Glutamatergic neuron (in vitro differentiated cells): Measurements from ENCODE around the gene CCSAP. TPM values are rescaled to one million over a fixed set of nuclear protein-coding genes. Genes with fewer than 3 reads are reported as not detected.
"Not testable (repeated sequence)": the region's sequence is repeated elsewhere in the genome, so short reads cannot be mapped to it uniquely, and the experiment has no call there.

ENCODE experiments used
- DNase-seq: peaks from one replicate; pipeline ENCODE4 v3.0.0; 2022
- H3K27ac Mint-ChIP-seq: one replicate; pipeline ENCODE4 v1.8.0; 2020; ENCODE audit warnings: mild to moderate bottlenecking, mixed read lengths, inconsistent platforms; ENCODE audit not compliant: unreplicated experiment
- H3K27me3 Mint-ChIP-seq: one replicate; pipeline ENCODE4 v1.8.0; 2020; ENCODE audit warnings: mild to moderate bottlenecking, moderate library complexity, mixed read lengths, inconsistent platforms; ENCODE audit not compliant: unreplicated experiment
- H3K36me3 Mint-ChIP-seq: one replicate; pipeline ENCODE4 v1.8.0; 2020; ENCODE audit warnings: mild to moderate bottlenecking, mixed read lengths, inconsistent platforms; ENCODE audit not compliant: unreplicated experiment
- H3K4me1 Mint-ChIP-seq: one replicate; pipeline ENCODE4 v1.8.0; 2020; ENCODE audit warnings: mild to moderate bottlenecking, low read depth, mixed read lengths, inconsistent platforms; ENCODE audit not compliant: unreplicated experiment
- H3K4me3 Mint-ChIP-seq: one replicate; pipeline ENCODE4 v1.8.0; 2020; ENCODE audit warnings: mild to moderate bottlenecking, mixed read lengths, inconsistent platforms; ENCODE audit not compliant: unreplicated experiment
- H3K9me3 Mint-ChIP-seq: one replicate; pipeline ENCODE4 v1.8.0; 2020; ENCODE audit warnings: mild to moderate bottlenecking, moderate library complexity, mixed read lengths, inconsistent platforms; ENCODE audit not compliant: unreplicated experiment
- CTCF ChIP-seq: fragments of 200-600 bp; sonication (generic); IDR thresholded peaks from one replicate; pipeline ENCODE4 v1.5.0; 2021; ENCODE audit not compliant: partially characterized antibody, unreplicated experiment
- total RNA-seq: library from RNA; stranded (reverse); fragmentation: NEBNext Ultra II Directional; extraction: Animal tissue kit (Norgen Biotek cat#: 25700); gene quantifications from one replicate; pipeline ENCODE4 v1.2.1, GENCODE V29; 2021; ENCODE audit not compliant: unreplicated experiment

CCSAP gene
- total RNA-seq, 1 donor from 2014 or later, result 18.5 TPM

- peaks cover 29% of the 10 kb centered on the region for H3K4me1 Mint-ChIP-seq
- no peak for TF ChIP-seq CTCF
- DNase-seq, result no peak
- H3K27ac Mint-ChIP-seq, result peak overlapping the region; percentile 49
- H3K9me3 Mint-ChIP-seq, result peaks cover 3% of the 10 kb centered on the region
- H3K4me3 Mint-ChIP-seq, result no peak overlapping the region
- peaks cover 2% of the 10 kb centered on the region for H3K27me3 Mint-ChIP-seq
- no peaks in the 10 kb centered on the region for H3K36me3 Mint-ChIP-seq
Observed at GRCh38 chr1:229379846-229380245, 37.0 kb upstream of the CCSAP start.

GRCh38 chr1:229378586-229379367 lies 35.9 kb upstream of the CCSAP start:
- peaks cover 3% of the 10 kb centered on the region for H3K9me3 Mint-ChIP-seq
- H3K4me1 Mint-ChIP-seq, result peaks cover 29% of the 10 kb centered on the region
- no peaks in the 10 kb centered on the region for H3K36me3 Mint-ChIP-seq
- H3K27ac Mint-ChIP-seq, result no peak overlapping the region
- no peak for DNase-seq
- H3K27me3 Mint-ChIP-seq, result peaks cover 6% of the 10 kb centered on the region
- peak; percentile 11 for TF ChIP-seq CTCF
- no peak overlapping the region for H3K4me3 Mint-ChIP-seq

DNA sequence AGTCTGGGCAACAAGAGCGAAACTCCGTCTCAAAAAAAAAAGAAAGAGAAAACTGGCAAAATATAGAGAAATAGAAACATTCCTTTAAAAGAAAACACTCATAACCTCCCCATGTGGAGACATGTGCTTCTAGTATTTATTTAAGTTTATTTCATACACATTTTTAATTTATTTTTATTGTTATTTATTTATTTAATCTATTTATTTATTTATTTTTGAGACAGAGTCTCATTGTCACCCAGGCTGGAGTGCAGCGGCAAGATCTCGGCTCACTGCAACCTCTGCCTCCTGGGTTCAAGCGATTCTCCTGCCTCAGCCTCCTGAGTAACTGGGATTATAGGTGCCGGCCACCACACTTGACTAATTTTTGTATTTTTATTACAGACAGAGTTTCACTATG lies 35.2 kb upstream of the CCSAP start:
- H3K9me3 Mint-ChIP-seq, H3K4me3 Mint-ChIP-seq, H3K27ac Mint-ChIP-seq, H3K27me3 Mint-ChIP-seq, H3K36me3 Mint-ChIP-seq, DNase-seq: not testable (repeated sequence)
- peaks cover 29% of the 10 kb centered on the region for H3K4me1 Mint-ChIP-seq

DNA sequence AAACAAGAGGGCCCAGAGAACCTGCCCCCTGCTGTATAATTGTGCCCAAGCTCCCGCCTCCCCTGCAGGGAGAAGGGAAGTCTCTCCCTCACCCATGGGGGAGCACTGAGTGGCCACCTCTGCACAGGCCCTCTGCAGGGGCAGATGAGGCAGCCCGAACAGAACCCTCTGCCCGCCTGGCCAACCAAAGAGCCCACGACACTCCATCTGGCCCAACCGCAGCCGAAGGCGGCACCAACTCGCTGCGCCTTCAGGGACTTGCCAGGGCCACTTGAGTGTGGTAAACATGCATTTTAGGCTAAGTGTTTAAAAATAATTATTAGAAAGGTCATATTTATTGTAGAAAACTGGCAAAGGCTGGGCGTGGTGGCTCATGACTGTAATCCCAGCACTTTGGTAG lies 34.6 kb upstream of the CCSAP start:
- peaks cover 3% of the 10 kb centered on the region for H3K9me3 Mint-ChIP-seq
- peaks cover 29% of the 10 kb centered on the region for H3K4me1 Mint-ChIP-seq
- H3K27ac Mint-ChIP-seq, result no peak overlapping the region
- H3K36me3 Mint-ChIP-seq, result no peaks in the 10 kb centered on the region
- H3K4me3 Mint-ChIP-seq, result no peak overlapping the region
- H3K27me3 Mint-ChIP-seq, result peaks cover 6% of the 10 kb centered on the region
- DNase-seq, result no peak
- TF ChIP-seq CTCF, result no peak

- DNase-seq, result no peak
- Mint-ChIP-seq H3K27ac (no peak overlapping the region), H3K36me3 (peaks cover 7% of the 10 kb centered on the region), H3K4me3 (no peak overlapping the region), H3K9me3 (peaks cover 5% of the 10 kb centered on the region), H3K27me3 (peaks cover 5% of the 10 kb centered on the region), H3K4me1 (peaks cover 24% of the 10 kb centered on the region)
- no peak for TF ChIP-seq CTCF
Observed at GRCh38 chr1:229376521-229376920, 33.7 kb upstream of the CCSAP start.
